Activated gamma-delta T cell treated with anti-CD3 and anti-CD28 coated beads, Interleukin-2, amount 50 U/mL, for 16 hours (primary cell): ENCODE measurements around the gene SFXN3.
A peak's percentile ranks its signal among the peaks of the same experiment; 100 is the strongest.

Experiments used
- DNase-seq: peaks from one replicate; pipeline ENCODE4 v3.0.0-alpha.2; 2020; ENCODE audit warnings: low read depth

The SFXN3 gene

GRCh38 chr10:101035916-101036702, 5.1 kb downstream of the SFXN3 start:
- no peak for DNase-seq

GRCh38 chr10:101036726-101037125, 5.7 kb downstream of the SFXN3 start:
- no peak for DNase-seq

DNA sequence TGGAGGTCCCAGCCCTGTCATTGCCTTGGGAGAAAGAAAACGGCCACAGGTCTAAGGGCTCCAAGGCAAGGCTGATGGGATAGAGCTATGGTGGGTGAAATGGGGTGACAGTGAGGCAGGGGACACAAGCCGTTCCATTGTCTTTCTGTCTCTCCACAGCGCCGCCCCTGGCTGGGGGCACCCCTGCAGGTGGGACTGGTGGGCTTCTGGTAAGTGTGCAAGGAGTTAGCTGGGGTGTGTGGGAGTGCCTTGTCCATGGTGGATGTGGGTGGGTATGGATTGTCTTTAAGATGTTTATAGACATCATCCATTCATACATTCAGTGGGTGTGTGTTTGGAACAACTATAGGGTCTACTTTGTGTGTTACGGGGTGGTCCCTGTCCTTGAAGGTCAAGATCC, 7.5 kb downstream of the SFXN3 start:
- DNase-seq = no peak

GRCh38 chr10:101040061-101040460, 9.0 kb downstream of the SFXN3 start:
- no peak for DNase-seq

DNA sequence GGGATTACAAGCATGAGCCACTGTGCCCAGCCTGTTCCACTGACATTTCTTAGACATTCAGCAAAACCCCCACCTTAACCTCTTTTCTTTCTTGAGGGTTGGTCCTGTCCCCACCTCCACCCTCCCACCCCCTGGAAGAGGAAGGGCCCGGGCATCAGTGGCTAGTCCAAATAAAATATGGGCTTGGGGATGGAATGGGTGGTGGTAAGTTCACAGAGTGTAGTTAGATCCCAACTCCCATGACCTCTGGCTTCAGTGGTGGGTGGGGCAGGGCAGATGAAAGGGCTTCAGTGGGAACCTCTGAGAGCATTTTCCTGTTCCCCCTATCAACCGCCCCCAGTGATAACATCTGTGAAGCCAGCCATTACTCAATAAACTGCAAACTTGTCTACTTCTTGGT, 9.8 kb downstream of the SFXN3 start:
- no peak for DNase-seq

DNA sequence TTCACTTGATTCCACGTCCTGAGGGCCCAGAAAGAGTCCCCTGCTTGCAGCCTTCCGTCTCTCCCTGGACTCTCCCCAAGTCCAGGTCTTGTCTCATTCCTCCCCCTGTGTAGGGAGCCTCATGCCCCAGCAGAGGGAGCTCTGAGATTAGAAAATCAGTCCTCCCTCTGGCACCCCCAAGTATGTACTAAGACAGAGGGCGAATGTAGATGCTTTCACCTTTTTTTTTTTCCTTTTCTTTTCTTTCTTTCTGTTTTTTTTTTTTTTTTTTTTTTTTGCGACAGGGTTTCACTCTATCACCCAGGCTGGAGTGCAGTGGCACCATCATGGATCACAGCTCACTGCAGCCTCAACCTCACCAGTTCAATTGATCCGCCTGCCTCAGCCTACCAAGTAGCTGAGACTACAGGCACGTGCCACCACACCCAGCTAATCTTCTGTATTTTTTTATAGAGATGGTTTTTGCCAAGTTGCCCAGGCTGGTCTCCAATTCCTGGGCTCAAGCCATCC, 10.3 kb downstream of the SFXN3 start:
- peak; percentile 67 for DNase-seq

DNA sequence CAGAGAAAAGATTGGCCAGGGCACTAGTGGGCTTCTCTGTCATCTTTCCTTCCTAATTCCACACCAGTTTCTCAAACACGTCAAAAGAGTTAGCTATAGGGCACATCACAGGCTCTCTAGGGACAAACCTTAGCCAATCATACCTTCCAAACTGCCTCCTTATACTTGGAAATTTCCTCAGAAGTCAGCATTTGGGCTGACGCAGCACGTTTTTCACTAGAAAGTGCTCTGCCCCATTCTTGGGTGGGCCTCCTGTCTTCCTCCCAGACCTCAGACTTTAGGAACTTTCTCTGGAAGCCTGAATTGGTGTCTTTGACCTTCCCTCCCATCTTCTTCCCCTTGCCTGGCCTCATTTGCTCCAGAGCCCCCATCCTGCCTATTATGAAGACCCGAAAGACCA, 11.1 kb downstream of the SFXN3 start:
- no peak for DNase-seq

GRCh38 chr10:101042667-101043362, 11.8 kb downstream of the SFXN3 start:
- DNase-seq = peak; percentile 70

- DNase-seq = no peak
Measured at GRCh38 chr10:101043363-101043707, 12.3 kb downstream of the SFXN3 start.

- DNase-seq = no peak
Measured at GRCh38 chr10:101044117-101044516, 13.1 kb downstream of the SFXN3 start.

DNA sequence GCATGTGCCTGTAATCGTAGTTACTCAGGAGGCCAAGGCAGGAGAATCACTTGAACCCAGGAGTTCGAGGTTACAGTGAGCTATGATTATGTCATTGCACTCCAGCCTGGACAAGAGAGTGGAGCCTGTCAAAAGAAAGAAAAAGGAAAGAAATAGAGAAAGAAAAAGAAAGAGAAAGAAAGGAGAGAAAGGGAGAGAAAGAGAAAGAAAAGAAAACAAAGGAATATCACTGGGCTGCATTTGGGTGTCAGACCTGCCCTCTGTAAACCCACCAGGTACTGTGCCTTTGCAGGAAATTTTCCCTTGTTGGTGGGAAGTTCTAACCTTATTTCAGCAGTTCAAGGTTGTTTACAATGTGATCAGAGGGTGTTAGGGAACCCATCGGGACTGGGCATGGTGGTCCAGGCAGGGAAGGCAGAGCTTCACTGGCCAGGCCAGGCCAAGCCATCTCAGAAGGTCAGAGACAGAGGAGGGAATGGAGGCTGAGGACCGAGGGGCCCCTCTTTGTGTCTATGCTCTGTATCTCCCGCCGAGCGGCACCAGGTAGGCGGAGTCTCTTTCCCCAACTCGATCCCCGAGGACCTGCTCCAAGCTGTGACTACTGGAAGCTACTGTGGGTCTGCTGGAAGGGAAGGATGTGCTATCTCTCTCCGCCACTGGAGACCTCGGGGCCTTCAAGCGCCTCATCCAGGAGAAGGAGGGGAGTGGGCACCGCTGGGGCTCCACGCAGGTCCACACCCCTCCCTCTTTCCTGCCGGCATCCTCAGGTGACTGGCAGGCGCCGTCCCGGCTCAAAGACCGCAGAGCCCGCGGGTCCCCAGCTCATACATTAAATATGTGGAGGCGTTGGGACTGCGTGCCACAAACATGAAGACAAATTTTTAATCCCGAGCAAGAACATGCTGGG, 15.6 kb downstream of the SFXN3 start:
- DNase-seq = no peak

DNA sequence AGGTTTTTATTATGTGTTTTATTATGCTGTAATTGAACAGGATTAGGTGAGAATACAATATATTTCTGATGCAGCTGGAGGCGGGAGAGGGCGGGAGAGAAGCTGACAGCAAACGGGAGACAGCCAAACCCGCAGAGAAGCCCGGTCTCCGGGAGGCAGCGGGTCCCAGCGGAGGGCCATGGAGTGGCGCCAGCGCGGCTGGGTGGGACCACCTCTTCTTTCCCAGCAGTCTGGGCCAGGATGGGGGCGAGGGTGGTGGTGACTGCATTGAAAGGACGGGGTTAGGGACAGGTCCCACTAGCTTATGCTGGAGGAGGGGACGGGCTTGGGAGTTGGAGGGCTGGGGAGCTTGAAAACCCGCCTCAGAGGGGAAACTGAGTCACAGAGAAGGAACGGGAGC, 16.2 kb downstream of the SFXN3 start:
- DNase-seq = no peak

DNA sequence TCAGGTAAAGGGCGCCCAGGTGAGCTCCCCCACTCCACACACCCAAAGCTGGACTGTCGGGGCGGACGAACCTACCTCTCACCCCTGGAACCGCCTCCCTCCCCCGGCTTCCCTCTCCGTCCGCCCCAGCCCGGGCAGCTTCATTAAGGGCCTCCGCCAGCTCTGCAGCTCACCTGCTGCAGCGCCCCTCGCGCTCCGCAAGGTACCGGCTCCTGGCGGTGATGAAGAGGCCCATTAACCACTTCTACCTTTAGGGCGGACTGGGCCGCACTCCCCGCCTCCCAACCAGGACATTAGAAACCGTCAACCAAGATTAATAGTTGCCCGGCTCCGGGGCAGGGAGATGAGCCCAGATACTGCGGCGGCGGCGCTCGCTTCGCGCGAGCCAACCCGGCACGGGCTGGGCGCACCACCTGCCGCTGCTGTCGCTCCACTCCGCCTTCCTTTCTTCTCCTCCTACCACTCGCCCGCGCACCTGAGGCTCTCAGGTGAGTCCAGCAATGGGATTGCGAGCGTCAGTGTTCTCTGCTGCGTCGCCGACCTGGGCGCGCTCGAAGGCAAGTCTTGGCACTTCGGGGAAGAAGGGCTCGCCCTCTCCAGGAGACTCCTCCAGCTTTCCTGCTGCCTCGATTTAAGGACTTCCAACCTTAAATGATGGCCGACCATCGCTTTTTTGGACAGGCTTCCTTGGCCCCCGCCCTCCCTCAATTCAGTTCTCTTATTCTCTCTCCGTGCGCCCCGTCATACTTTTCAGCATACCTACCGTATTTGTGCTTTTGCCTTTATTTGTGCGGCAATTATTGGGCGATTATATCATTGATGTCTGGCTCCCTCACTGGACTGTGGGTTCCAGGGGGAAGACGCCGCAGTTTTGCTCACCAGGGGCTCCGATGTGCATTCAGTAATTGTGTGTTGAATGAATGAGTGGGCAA, 17.2 kb downstream of the SFXN3 start:
- no peak for DNase-seq

GRCh38 chr10:101050208-101051069, 19.4 kb downstream of the SFXN3 start:
- DNase-seq = peak; percentile 69

GRCh38 chr10:101052285-101052684, 21.3 kb downstream of the SFXN3 start:
- DNase-seq = no peak

DNA sequence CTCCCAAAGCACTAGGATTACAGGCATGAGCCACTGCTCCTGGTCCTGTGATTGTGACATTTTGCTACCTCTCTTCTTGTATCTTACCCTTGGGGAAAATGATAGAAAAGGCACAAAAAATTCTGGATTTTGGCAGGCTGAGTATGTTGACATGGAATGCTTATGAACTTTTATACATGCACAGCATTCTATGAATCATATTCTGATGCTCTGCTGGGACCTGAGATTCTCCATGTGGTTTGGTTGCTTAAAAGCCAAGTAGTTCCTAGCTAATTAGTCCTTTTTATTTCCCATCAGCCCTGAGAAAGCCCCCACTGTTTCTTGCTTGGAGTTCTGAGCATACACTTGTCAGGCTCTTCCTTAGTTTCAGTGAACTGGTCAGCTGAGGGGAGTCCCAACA, 22.5 kb downstream of the SFXN3 start:
- DNase-seq = no peak

DNA sequence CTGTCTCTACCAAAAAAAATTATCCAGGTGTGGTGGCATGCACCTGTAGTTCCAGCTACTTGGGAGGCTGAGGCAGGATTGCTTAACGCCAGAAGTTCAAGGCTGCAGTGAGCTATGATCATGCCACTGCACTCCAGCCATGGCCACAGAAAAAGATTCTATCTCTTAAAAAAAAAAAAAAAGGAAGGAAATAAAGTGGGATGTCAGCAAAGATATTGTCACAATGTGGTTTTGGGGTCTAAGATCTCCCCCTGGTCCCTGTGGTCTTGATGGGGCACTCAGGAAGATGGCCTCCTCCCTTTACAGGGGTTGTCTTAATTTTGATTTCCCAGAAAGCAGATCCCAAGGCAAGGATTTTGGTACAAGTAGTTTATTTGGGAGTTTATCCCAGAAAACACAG, 23.3 kb downstream of the SFXN3 start:
- no peak for DNase-seq

DNA sequence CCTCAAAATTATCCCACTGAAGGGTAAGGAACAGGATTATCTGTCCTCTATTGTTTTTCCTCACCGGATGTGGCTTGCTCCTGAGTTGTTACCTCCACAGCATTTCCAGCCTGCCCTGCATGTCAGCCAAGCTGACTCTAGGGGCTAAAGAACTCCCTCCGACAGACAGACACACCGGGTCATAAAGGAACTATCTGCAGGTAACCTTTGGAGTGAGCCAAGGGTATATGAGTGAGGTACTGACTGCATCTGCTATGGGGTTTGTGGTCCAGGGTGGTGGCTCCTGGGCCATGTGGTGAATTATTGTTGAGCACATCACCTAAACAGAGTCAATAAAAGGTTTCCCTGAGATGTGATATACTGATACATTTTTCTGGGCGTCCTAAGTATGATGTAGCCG, 23.8 kb downstream of the SFXN3 start:
- DNase-seq = no peak

- DNase-seq = no peak
Measured at GRCh38 chr10:101055411-101055810, 24.4 kb downstream of the SFXN3 start.

GRCh38 chr10:101056365-101057151, 25.5 kb downstream of the SFXN3 start:
- no peak for DNase-seq
